RCC 7860 (cell line): ENCODE results near the gene PRDM10.

Experiments used
- DNase-seq: peaks from one replicate; pipeline ENCODE4 v3.0.0-alpha.2; 2015; ENCODE audit warnings: low spot score
- FAIRE-seq: peaks from 2 replicates; lab custom pipeline; 2012; peaks lifted over from hg19 to GRCh38; lab: Jason Lieb, UNC

The PRDM10 gene

GRCh38 chr11:129852125-129852740, 150.4 kb downstream of the PRDM10 start:
- DNase-seq (no peak), FAIRE-seq (no peak)
